GM19043 (cell line): Measurements from ENCODE around the gene XPO5.

Source experiments
- ATAC-seq: cut with Tn5 transposase; IDR thresholded peaks from one replicate; pipeline ENCODE4 v1.9.1; 2021; ENCODE audit warnings: low read depth; ENCODE audit not compliant: unreplicated experiment

Gene XPO5

DNA sequence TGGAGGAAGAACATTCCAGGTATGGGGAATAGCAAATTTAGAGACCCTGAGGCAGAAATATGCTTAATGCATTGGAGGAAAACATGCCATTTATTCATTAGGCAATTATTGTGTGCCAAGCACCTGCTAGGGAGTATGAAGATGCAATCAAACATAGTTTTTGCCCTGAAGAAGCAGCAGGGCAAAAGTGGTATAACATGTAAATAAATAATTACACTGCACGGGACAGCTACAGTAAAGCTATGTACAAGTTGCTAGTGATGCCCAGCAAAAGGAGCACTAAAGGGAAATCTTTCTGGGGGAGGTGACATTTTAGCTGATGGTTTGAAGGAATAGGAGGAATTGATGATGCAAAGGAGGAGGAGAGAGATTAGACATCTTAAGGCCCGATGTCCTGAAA, 99.1 kb downstream of the XPO5 start:
- no peak for ATAC-seq

DNA sequence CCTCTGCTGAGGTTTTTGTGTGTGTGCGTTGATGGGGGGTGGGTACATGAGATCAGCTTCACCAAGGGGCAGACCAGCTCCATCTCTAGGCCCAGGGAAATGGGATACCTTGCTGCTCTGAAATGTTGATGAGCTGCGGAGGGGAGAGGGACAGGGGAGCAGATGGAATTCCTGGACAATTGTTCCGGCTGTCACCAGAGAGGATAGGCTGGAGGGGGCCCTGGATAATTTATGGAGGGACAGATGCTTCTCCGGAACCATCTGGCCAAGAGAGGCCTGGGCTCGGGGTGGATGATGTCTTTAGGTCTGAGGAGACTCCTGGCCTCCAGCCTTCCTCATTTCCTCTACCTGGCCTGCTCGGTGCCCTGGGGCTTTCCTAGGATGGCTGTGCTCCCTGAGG, 100.3 kb downstream of the XPO5 start:
- ATAC-seq = no peak

DNA sequence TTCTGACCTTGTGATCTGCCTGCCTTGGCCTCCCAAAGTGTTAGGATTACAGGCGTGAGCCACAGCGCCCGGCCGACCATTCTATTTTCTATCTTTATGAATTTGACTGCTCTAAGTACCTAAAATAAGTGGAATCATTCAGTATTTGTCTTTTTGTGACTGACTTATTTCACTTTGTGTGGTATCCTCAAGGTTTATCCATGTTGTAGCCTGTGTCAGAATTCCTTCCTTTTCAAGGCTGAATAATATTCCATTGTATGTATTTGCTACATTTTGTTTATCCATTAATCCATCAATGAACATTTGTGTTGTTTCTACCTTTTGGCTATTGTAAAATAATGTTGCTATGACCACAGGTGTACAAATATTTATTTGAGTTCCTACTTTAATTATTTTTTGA, 103.3 kb downstream of the XPO5 start:
- no peak for ATAC-seq
